ENCODE results near the gene SMIM24.

DNA sequence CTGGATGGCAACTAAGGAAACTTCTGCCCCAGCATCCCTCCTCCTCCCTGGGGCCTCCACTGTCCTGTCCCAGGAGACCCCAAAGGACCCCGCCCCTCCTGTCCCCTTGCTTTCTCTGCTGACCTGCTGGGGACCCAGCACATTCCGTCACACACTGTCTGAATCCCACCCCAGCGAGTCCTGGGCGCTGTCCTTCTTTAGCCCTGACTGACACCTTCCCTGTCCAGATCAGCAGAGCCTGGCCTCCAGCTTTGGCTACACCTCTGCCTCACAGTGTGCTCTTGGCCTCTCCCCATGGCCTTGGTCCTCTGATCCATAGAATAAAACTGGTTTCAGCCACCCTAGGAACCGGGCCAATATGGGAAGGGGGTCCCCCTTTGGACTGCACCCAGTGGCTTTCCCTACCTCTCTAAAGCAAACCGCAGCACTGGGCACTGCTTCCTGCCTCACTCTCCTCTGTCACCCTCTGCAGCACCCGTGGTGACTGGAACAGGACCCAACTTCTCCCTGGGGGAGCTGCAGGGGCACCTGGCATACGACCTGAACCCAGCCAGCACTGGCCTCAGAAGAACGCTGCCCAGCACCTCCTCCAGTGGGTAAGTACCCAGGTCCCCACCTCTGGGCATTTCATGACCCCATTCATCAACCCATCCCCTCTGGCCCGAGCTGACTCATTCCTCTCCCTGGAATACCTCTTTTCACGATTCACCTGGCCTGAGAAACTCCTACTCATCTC is 46.4 kb downstream of the SMIM24 start:
- TF ChIP-seq, protein P1, sequence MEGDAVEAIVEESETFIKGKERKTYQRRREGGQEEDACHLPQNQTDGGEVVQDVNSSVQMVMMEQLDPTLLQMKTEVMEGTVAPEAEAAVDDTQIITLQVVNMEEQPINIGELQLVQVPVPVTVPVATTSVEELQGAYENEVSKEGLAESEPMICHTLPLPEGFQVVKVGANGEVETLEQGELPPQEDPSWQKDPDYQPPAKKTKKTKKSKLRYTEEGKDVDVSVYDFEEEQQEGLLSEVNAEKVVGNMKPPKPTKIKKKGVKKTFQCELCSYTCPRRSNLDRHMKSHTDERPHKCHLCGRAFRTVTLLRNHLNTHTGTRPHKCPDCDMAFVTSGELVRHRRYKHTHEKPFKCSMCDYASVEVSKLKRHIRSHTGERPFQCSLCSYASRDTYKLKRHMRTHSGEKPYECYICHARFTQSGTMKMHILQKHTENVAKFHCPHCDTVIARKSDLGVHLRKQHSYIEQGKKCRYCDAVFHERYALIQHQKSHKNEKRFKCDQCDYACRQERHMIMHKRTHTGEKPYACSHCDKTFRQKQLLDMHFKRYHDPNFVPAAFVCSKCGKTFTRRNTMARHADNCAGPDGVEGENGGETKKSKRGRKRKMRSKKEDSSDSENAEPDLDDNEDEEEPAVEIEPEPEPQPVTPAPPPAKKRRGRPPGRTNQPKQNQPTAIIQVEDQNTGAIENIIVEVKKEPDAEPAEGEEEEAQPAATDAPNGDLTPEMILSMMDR (IDR thresholded peaks at IDR 0.05) = no peak
- TF ChIP-seq EZH2 (IDR thresholded peaks at IDR 0.05) = no peak

All from neural progenitor cell (in vitro differentiated cells).